A673 (cell line): ENCODE measurements around the gene TEX38. TPM values are rescaled to one million over a fixed set of nuclear protein-coding genes. Genes with fewer than 3 reads are reported as not detected.
A peak's percentile ranks its signal among the peaks of the same experiment; 100 is the strongest.

ENCODE experiments used
- BruUV-seq: library from RNA; stranded (reverse); fragments of 400-500 nt; replicated peaks from 2 replicates; lab custom pipeline; 2021; lab: Mats Ljungman, UMichigan
- CTCF ChIA-PET: fragments of 300-600 bp; sonication (Branson Sonifier 250); formaldehyde crosslinking; loops from one replicate; lab custom pipeline; 2022; ENCODE audit warnings: antibody characterized with exemption; lab: Charles Lee
- POLR2A ChIA-PET: fragments of 300-600 bp; sonication (Branson Sonifier 250); formaldehyde crosslinking; loops from one replicate; lab custom pipeline; 2022; ENCODE audit warnings: antibody characterized with exemption; ENCODE audit not compliant: low non-redundant PET; lab: Charles Lee
- DNase-seq: peaks from one replicate; pipeline ENCODE4 v3.0.0-alpha.2; 2015; ENCODE audit warnings: low spot score
- H3K27ac ChIP-seq: fragments of 200-600 bp; sonication (generic); 2 replicates; pipeline ENCODE4 v1.5.1; 2016; ENCODE audit warnings: mixed run types, low read depth, mild to moderate bottlenecking, mixed read lengths, antibody characterized with exemption, low read length; ENCODE audit not compliant: poor library complexity, severe bottlenecking
- H3K27me3 ChIP-seq: fragments of 200-600 bp; sonication (generic); replicated peaks from 2 replicates; pipeline ENCODE4 v1.6.1; 2017; ENCODE audit warnings: mixed run types, low read depth, mild to moderate bottlenecking, mixed read lengths, antibody characterized with exemption, low read length; ENCODE audit not compliant: insufficient read depth, poor library complexity
- H3K36me3 ChIP-seq: fragments of 200-600 bp; sonication (generic); 2 replicates; pipeline ENCODE4 v1.6.1; 2016; ENCODE audit warnings: mixed run types, mild to moderate bottlenecking, mixed read lengths, antibody characterized with exemption, low read length; ENCODE audit not compliant: insufficient read depth, poor library complexity, severe bottlenecking
- H3K4me1 ChIP-seq: fragments of 200-600 bp; sonication (generic); 2 replicates; pipeline ENCODE4 v1.6.1; 2017; ENCODE audit warnings: mixed run types, mild to moderate bottlenecking, mixed read lengths, antibody characterized with exemption, low read length; ENCODE audit not compliant: insufficient read depth, poor library complexity, severe bottlenecking
- H3K4me3 ChIP-seq: fragments of 200-600 bp; sonication (generic); 2 replicates; pipeline ENCODE4 v1.5.1; 2016; ENCODE audit warnings: low read depth, mixed run types, mild to moderate bottlenecking, mixed read lengths, low read length; ENCODE audit not compliant: poor library complexity, severe bottlenecking
- H3K9me3 ChIP-seq: fragments of 200-600 bp; sonication (generic); 2 replicates; pipeline ENCODE4 v1.6.1; 2016; ENCODE audit warnings: mixed run types, low read depth, mild to moderate bottlenecking, mixed read lengths, antibody characterized with exemption, low read length; ENCODE audit not compliant: poor library complexity, severe bottlenecking
- CTCF ChIP-seq: fragments of 300-800, 200-600 bp; sonication (generic); conservative IDR thresholded peaks from 2 replicates; pipeline ENCODE4 v1.5.1; 2017; ENCODE audit warnings: low read depth, mild to moderate bottlenecking, antibody characterized with exemption, low read length, moderate library complexity, mixed read lengths
- EZH2 ChIP-seq: fragments of 200-600 bp; sonication (generic); IDR thresholded peaks from 2 replicates; pipeline ENCODE4 v1.6.1; 2017; ENCODE audit warnings: borderline replicate concordance, low read depth, mild to moderate bottlenecking, mixed read lengths, antibody characterized with exemption, low read length; ENCODE audit not compliant: poor library complexity, severe bottlenecking
- intact Hi-C: fragments of 100-400 bp; cut with micrococcal nuclease; formaldehyde crosslinking; loops from one replicate; pipeline ENCODE4 v1.10.0; 2022; ENCODE audit not compliant: unreplicated experiment
- total RNA-seq: library from RNA; stranded (reverse); gene quantifications from 2 replicates; pipeline ENCODE4 v1.2.3, GENCODE V29; 2021

Gene TEX38
- total RNA-seq, 1 experiment from 2014 or later: not detected

- BruUV-seq: no TSS peak
- peaks cover 4% of the 10 kb centered on the region for H3K4me1 ChIP-seq
- TF ChIP-seq EZH2: no peak
- H3K27ac ChIP-seq: no peak overlapping the region
- POLR2A ChIA-PET: no interaction called here
- H3K27me3 ChIP-seq: no peaks in the 10 kb centered on the region
- no peak for DNase-seq
- CTCF ChIA-PET: interaction anchor here (1.0 kb wide), 1 partner anchor 91 kb away, joined by 3 read pairs; no protein-coding TSS in a partner anchor
- intact Hi-C loops: loop anchor here (2.0 kb wide), 1 partner anchor 101 kb away; no protein-coding TSS in a partner anchor
- no peaks in the 10 kb centered on the region for H3K36me3 ChIP-seq
- no peak overlapping the region for H3K4me3 ChIP-seq
- H3K9me3 ChIP-seq: no peaks in the 10 kb centered on the region
Observed at GRCh38 chr1:46623743-46624644, 47.7 kb upstream of the TEX38 start.

GRCh38 chr1:46630719-46631118 lies 40.9 kb upstream of the TEX38 start:
- no peaks in the 10 kb centered on the region for H3K27me3 ChIP-seq
- H3K27ac ChIP-seq: no peak overlapping the region
- H3K4me1 ChIP-seq: no peaks in the 10 kb centered on the region
- POLR2A ChIA-PET: interaction anchor here (0.6 kb wide), 1 partner anchor 22 kb away, joined by 3 read pairs; no protein-coding TSS in a partner anchor
- no peak for TF ChIP-seq EZH2
- no peak for TF ChIP-seq CTCF
- intact Hi-C loops: no loop called here
- no peak overlapping the region for H3K4me3 ChIP-seq
- DNase-seq: no peak
- CTCF ChIA-PET: no interaction called here
- peaks cover 7% of the 10 kb centered on the region for H3K36me3 ChIP-seq
- H3K9me3 ChIP-seq: no peaks in the 10 kb centered on the region
- BruUV-seq: no TSS peak

GRCh38 chr1:46635205-46635604 lies 36.4 kb upstream of the TEX38 start:
- Histone ChIP-seq H3K27ac (no peak overlapping the region), H3K9me3 (no peaks in the 10 kb centered on the region), H3K36me3 (peaks cover 7% of the 10 kb centered on the region), H3K27me3 (no peaks in the 10 kb centered on the region), H3K4me1 (no peaks in the 10 kb centered on the region), H3K4me3 (no peak overlapping the region)
- intact Hi-C loops: no loop called here
- DNase-seq: no peak
- ChIA-PET CTCF (no interaction called here), POLR2A (no interaction called here)
- BruUV-seq: TSS peak; percentile 58
- TF ChIP-seq CTCF (no peak), EZH2 (no peak)
